ENCODE results near the gene SLC25A15.

The SLC25A15 gene

GRCh38 chr13:40789275-40790153, at the start of gene SLC25A15:
TSS of gene SLC25A15 (plus strand) at chr13:40789611. CDS start at chr13:40793227, 3,616 bp downstream.
- peak; percentile 26 for DNase-seq

GRCh38 chr13:40749327-40749726, 40.1 kb upstream of the SLC25A15 start:
- no peak for DNase-seq

- no peak for DNase-seq
Observed at GRCh38 chr13:40755082-40755700, 34.2 kb upstream of the SLC25A15 start.

GRCh38 chr13:40756042-40756441, 33.4 kb upstream of the SLC25A15 start:
- no peak for DNase-seq

GRCh38 chr13:40758811-40759210, 30.6 kb upstream of the SLC25A15 start:
- no peak for DNase-seq

GRCh38 chr13:40762849-40763248, 26.6 kb upstream of the SLC25A15 start:
- DNase-seq, result no peak

- DNase-seq, result no peak
Observed at GRCh38 chr13:40764587-40765403, 24.6 kb upstream of the SLC25A15 start.

GRCh38 chr13:40765602-40766001, 23.8 kb upstream of the SLC25A15 start:
- DNase-seq, result no peak

- DNase-seq, result no peak
Observed at GRCh38 chr13:40769970-40770369, 19.4 kb upstream of the SLC25A15 start.

- DNase-seq, result no peak
Observed at GRCh38 chr13:40770609-40770933, 18.8 kb upstream of the SLC25A15 start.

GRCh38 chr13:40770934-40771618, 18.3 kb upstream of the SLC25A15 start, which contains the start of gene MRPS31:
TSS of gene MRPS31 (minus strand) at chr13:40771190. CDS start at chr13:40771136, 54 bp downstream.
- peak; percentile 90 for DNase-seq

GRCh38 chr13:40772765-40773473, 16.5 kb upstream of the SLC25A15 start:
- no peak for DNase-seq

- DNase-seq, result no peak
Observed at GRCh38 chr13:40774672-40775071, 14.7 kb upstream of the SLC25A15 start.

- no peak for DNase-seq
Observed at GRCh38 chr13:40776232-40776631, 13.2 kb upstream of the SLC25A15 start.

- no peak for DNase-seq
Observed at GRCh38 chr13:40776681-40777165, 12.7 kb upstream of the SLC25A15 start.

- DNase-seq, result peak; percentile 14
Observed at GRCh38 chr13:40777166-40777808, 12.1 kb upstream of the SLC25A15 start.

GRCh38 chr13:40777809-40778175, 11.6 kb upstream of the SLC25A15 start:
- no peak for DNase-seq

GRCh38 chr13:40779049-40779448, 10.4 kb upstream of the SLC25A15 start:
- no peak for DNase-seq

- DNase-seq, result peak; percentile 29
Observed at GRCh38 chr13:40779796-40780285, 9.6 kb upstream of the SLC25A15 start.

- no peak for DNase-seq
Observed at GRCh38 chr13:40780822-40781401, 8.5 kb upstream of the SLC25A15 start.

- DNase-seq, result no peak
Observed at GRCh38 chr13:40781717-40782116, 7.7 kb upstream of the SLC25A15 start.
